Left ventricle myocardium inferior (tissue), 1 donor: Measurements from ENCODE around the gene CAND1. TPM values are rescaled to one million over a fixed set of nuclear protein-coding genes. Genes with fewer than 3 reads are reported as not detected.

ENCODE experiments used
- DNase-seq: peaks from one replicate; pipeline ENCODE4 v3.0.0-alpha.2; 2020
- H3K27ac ChIP-seq: fragments of 200-600 bp; replicated peaks from 2 replicates; pipeline ENCODE4 v1.8.0; 2021
- H3K27me3 ChIP-seq: fragments of 200-600 bp; 2 replicates; pipeline ENCODE4 v1.8.0; 2021; ENCODE audit warnings: low read depth
- H3K36me3 ChIP-seq: fragments of 200-600 bp; 2 replicates; pipeline ENCODE4 v1.8.0; 2021
- H3K4me1 ChIP-seq: fragments of 200-600 bp; 2 replicates; pipeline ENCODE4 v1.8.0; 2021
- H3K4me3 ChIP-seq: fragments of 200-600 bp; 2 replicates; pipeline ENCODE4 v1.8.0; 2021; ENCODE audit warnings: mild to moderate bottlenecking, moderate library complexity
- H3K9me3 ChIP-seq: fragments of 200-600 bp; replicated peaks from 2 replicates; pipeline ENCODE4 v1.8.0; 2021
- intact Hi-C: fragments of 100-400 bp; cut with micrococcal nuclease; formaldehyde crosslinking; loops from one replicate; pipeline ENCODE4 v1.11.0; 2022
- total RNA-seq: library from RNA; stranded (reverse); fragmentation: NEBNext Ultra II Directional; extraction: Animal tissue kit (Norgen Biotek cat#: 25700); gene quantifications from one replicate; pipeline ENCODE4 v1.2.1, GENCODE V29; 2021
- TF ChIP-seq, protein P1 (sequence below): fragments of 200-600 bp; IDR thresholded peaks from 2 replicates; pipeline ENCODE4 v1.8.0; 2021; ENCODE audit warnings: antibody characterized with exemption, mild to moderate bottlenecking, borderline replicate concordance
- donor health status: DM: no; HTN: yes; CAD: no; lungs with severe emphysema.

CAND1 gene
- total RNA-seq, 1 donor from 2014 or later: 32.9 TPM

DNA sequence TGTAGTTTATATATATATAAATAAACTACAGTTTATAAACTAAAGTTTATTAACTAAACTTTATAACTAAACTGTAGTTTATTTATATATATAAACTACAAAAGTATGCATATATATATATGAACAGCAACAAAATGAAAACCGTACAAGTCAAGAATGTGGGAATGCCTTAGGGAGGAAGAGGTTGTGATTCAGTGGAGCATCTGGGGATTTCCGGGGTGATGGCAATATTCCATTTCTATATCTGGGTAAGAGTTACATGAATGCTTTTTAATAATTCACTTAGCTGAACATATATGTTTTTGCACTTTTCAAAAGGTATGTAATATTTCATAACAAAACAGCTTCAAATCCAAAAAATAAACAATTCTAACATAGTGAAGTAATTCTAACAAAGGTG is 30.1 kb upstream of the CAND1 start:
- TF ChIP-seq, protein P1, sequence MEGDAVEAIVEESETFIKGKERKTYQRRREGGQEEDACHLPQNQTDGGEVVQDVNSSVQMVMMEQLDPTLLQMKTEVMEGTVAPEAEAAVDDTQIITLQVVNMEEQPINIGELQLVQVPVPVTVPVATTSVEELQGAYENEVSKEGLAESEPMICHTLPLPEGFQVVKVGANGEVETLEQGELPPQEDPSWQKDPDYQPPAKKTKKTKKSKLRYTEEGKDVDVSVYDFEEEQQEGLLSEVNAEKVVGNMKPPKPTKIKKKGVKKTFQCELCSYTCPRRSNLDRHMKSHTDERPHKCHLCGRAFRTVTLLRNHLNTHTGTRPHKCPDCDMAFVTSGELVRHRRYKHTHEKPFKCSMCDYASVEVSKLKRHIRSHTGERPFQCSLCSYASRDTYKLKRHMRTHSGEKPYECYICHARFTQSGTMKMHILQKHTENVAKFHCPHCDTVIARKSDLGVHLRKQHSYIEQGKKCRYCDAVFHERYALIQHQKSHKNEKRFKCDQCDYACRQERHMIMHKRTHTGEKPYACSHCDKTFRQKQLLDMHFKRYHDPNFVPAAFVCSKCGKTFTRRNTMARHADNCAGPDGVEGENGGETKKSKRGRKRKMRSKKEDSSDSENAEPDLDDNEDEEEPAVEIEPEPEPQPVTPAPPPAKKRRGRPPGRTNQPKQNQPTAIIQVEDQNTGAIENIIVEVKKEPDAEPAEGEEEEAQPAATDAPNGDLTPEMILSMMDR: no peak
- H3K27me3 ChIP-seq: no peaks in the 10 kb centered on the region

DNA sequence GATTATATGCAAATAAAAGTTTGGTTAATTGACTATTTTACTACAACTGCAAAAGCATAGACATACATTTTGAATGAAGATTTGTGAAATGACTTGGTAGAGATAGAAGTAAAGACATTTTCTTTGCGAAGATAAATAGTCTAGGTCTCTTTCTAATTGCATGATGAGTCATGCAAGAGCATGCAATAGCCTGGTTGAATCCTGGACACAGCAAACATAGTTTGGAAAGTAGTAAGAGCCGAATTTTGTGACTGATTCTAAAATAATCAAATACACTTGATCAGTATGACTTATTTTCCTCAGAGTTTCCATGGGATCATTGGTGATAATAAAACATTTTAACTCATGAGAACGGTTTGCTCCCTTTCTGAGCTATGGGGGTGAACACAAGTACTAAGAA is 27.7 kb upstream of the CAND1 start:
- intact Hi-C loops: no loop called here

More for the DNA sequence above, 30.1 kb upstream of the CAND1 start:
- Histone ChIP-seq H3K4me1 (no peaks in the 10 kb centered on the region), H3K36me3 (no peaks in the 10 kb centered on the region), H3K27ac (no peak overlapping the region), H3K9me3 (peaks cover 16% of the 10 kb centered on the region), H3K4me3 (no peak overlapping the region)
- DNase-seq: no peak
- intact Hi-C loops: no loop called here

DNA sequence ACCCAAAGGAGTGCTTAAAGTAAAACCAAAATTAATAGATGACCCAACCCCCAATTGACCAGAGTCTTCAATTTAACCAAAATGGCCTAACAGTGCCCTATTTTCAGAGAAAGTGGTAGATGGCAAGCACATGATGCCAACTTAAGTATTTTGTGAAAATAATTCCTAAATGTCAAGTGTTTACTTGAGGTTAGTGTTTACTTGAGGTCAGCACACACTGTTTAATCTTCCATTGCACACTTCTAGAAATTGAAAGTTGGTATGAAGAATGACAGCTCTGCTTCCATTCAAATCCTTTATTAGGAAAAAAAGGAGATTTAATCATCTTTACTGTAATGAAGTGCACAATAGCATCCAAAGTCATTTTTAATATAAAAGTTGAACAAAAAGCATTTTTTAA is 25.9 kb upstream of the CAND1 start:
- H3K27me3 ChIP-seq: no peaks in the 10 kb centered on the region
- intact Hi-C loops: no loop called here
- no peaks in the 10 kb centered on the region for H3K9me3 ChIP-seq
- H3K36me3 ChIP-seq: no peaks in the 10 kb centered on the region
- H3K27ac ChIP-seq: no peak overlapping the region
- no peaks in the 10 kb centered on the region for H3K4me1 ChIP-seq
- H3K4me3 ChIP-seq: no peak overlapping the region
- no peak for DNase-seq
- TF ChIP-seq, protein P1: no peak

More for the DNA sequence above, 27.7 kb upstream of the CAND1 start:
- no peaks in the 10 kb centered on the region for H3K36me3 ChIP-seq
- H3K27ac ChIP-seq: no peak overlapping the region
- H3K4me3 ChIP-seq: no peak overlapping the region
- no peak for DNase-seq
- H3K9me3 ChIP-seq: no peaks in the 10 kb centered on the region
- H3K4me1 ChIP-seq: no peaks in the 10 kb centered on the region
- no peaks in the 10 kb centered on the region for H3K27me3 ChIP-seq
- TF ChIP-seq, protein P1: no peak

DNA sequence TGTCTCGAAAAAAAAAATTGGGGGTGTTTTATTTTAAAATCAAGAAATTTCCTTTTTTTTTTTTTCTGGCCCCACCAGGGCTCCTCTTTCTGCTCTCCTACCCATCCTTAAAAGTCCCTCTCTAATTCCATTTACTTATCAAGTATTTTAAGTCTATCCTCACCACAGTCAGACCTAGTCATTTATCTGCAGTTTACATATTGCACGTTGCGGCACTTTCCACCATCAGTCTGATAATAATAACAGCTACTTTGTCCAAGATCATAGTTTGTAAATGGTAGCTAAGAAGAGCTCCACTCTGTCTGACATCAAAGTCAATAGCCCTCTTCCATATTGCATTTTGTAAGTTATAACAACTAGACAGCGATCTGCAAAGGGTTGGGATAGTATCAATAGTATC is 23.6 kb upstream of the CAND1 start:
- intact Hi-C loops: no loop called here
- Histone ChIP-seq H3K4me3 (no peak overlapping the region), H3K27ac (no peak overlapping the region), H3K9me3 (no peaks in the 10 kb centered on the region), H3K36me3 (no peaks in the 10 kb centered on the region), H3K27me3 (no peaks in the 10 kb centered on the region), H3K4me1 (no peaks in the 10 kb centered on the region)
- DNase-seq: no peak
- TF ChIP-seq, protein P1: no peak

DNA sequence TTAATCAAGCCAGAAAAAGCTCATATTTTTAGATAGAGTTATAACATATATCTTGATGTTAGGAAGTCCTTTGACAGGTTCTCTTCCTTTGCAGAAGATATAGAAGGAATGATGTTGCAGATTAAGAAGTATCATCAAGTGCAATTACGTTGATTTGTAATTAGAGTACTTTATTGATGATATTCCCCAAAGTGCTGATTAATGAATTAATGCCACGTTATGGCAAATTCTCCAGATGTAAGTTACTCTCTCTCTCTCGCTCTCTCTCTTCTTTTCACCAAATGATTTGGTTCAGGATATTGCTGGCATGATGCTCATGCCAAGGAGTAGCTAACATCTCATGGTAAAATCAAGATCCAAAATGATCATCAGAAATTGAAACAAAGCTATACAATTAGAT is 18.1 kb upstream of the CAND1 start:
- TF ChIP-seq, protein P1: no peak
- Histone ChIP-seq H3K9me3 (no peaks in the 10 kb centered on the region), H3K36me3 (no peaks in the 10 kb centered on the region), H3K4me3 (no peak overlapping the region), H3K27me3 (no peaks in the 10 kb centered on the region), H3K27ac (no peak overlapping the region), H3K4me1 (no peaks in the 10 kb centered on the region)
- intact Hi-C loops: no loop called here
- DNase-seq: no peak
